Endothelial cell of umbilical vein (primary cell): ENCODE measurements around the gene MAPK11. TPM values are rescaled to one million over a fixed set of nuclear protein-coding genes. Genes with fewer than 3 reads are reported as not detected.

ENCODE experiments used
- BruUV-seq: library from RNA; stranded (reverse); fragments of 400-500 nt; replicated peaks from 2 replicates; lab custom pipeline; 2021; lab: Mats Ljungman, UMichigan
- CTCF ChIA-PET: fragments of 300-600, 350-600 bp; sonication (Branson Sonifier 250); formaldehyde crosslinking; loops from one replicate; lab custom pipeline; 2021; ENCODE audit warnings: antibody characterized with exemption, inconsistent platforms; lab: Charles Lee
- POLR2A ChIA-PET: fragments of 300-600, 350-600 bp; sonication (Branson Sonifier 250); formaldehyde crosslinking; loops from one replicate; lab custom pipeline; 2021; ENCODE audit warnings: antibody characterized with exemption, inconsistent platforms; lab: Charles Lee
- DNase-seq: peaks from one replicate; pipeline ENCODE4 v3.0.0-alpha.2; 2011; ENCODE audit warnings: low read depth, low spot score
- FAIRE-seq: peaks from 2 replicates; lab custom pipeline; 2011; peaks lifted over from hg19 to GRCh38; lab: Jason Lieb, UNC
- H2AFZ ChIP-seq: 2 replicates; pipeline ENCODE4 v1.6.0; 2012; ENCODE audit warnings: low read depth, low read length, control low read depth, inconsistent platforms
- H3K27ac ChIP-seq: 2 replicates; pipeline ENCODE4 v1.5.1; 2011; ENCODE audit warnings: low read depth, mild to moderate bottlenecking, control low read depth, low read length, moderate library complexity; ENCODE audit not compliant: insufficient read depth
- H3K27me3 ChIP-seq, 2 experiments: 2 replicates each; pipeline versions ENCODE4 v1.6.0 to v1.6.1; 2011; ENCODE audit warnings: low read length in 2 of 2, mixed read lengths in 1 of 2; ENCODE audit not compliant: control insufficient read depth in 2 of 2, insufficient read depth in 2 of 2
- H3K36me3 ChIP-seq, 2 experiments: 2 replicates in 1 of 2; 3 replicates in 1 of 2; pipeline ENCODE4 v1.5.1; 2011; ENCODE audit warnings: low read length in 2 of 2, mild to moderate bottlenecking in 1 of 2, moderate library complexity in 1 of 2; ENCODE audit not compliant: control insufficient read depth in 2 of 2, insufficient read depth in 2 of 2; ENCODE audit errors: extremely low read depth in 1 of 2
- H3K4me1 ChIP-seq: 3 replicates; pipeline ENCODE4 v1.5.1; 2011; ENCODE audit warnings: mild to moderate bottlenecking, low read length; ENCODE audit not compliant: control insufficient read depth, insufficient read depth; ENCODE audit errors: extremely low read depth
- H3K4me2 ChIP-seq: 2 replicates; pipeline ENCODE4 v1.6.1; 2011; ENCODE audit warnings: low read length, control low read depth, mixed read lengths; ENCODE audit not compliant: insufficient read depth
- H3K4me3 ChIP-seq, 3 experiments: fragments of 200-600 bp in 1 of 3; sonication (generic), shearing (Covaris generic) in 1 of 3; replicated peaks in 1 of 3; 2 replicates each; pipeline ENCODE4 v1.5.1; 2011 to 2016; ENCODE audit warnings: control low read depth in 3 of 3, low read length in 3 of 3, mild to moderate bottlenecking in 2 of 3, inconsistent platforms in 1 of 3, low read depth in 1 of 3, moderate library complexity in 1 of 3; ENCODE audit not compliant: insufficient read depth in 1 of 3
- H3K79me2 ChIP-seq: 2 replicates; pipeline ENCODE4 v1.6.0; 2012; ENCODE audit warnings: low read length, inconsistent platforms; ENCODE audit not compliant: control insufficient read depth, insufficient read depth
- H3K9ac ChIP-seq: replicated peaks from 2 replicates; pipeline ENCODE3; 2011; ENCODE audit warnings: low read length, control low read depth; ENCODE audit not compliant: insufficient read depth; ENCODE audit errors: extremely low read depth
- H3K9me1 ChIP-seq: replicated peaks from 3 replicates; pipeline ENCODE4 v1.6.0; 2011; ENCODE audit warnings: mild to moderate bottlenecking, low read length; ENCODE audit not compliant: control insufficient read depth, insufficient read depth; ENCODE audit errors: extremely low read depth
- H3K9me3 ChIP-seq: replicated peaks from 2 replicates; pipeline ENCODE4 v1.5.1; 2012; ENCODE audit warnings: low read length, inconsistent platforms; ENCODE audit not compliant: control insufficient read depth, insufficient read depth
- H4K20me1 ChIP-seq: replicated peaks from 2 replicates; pipeline ENCODE3; 2011; ENCODE audit warnings: mild to moderate bottlenecking, low read length; ENCODE audit not compliant: control insufficient read depth, insufficient read depth; ENCODE audit errors: extremely low read depth
- CTCF ChIP-seq, 2 donors: IDR thresholded peaks; 1 replicate in 1 of 2; 2 replicates in 1 of 2; pipeline ENCODE4 v1.5.1; 2011; ENCODE audit warnings: low read length in 2 of 2, mild to moderate bottlenecking in 2 of 2, moderate library complexity in 2 of 2, control low read depth in 1 of 2, inconsistent platforms in 1 of 2, low read depth in 1 of 2; ENCODE audit not compliant: insufficient read depth in 1 of 2; ENCODE audit errors: extremely low read depth in 1 of 2
- FOS ChIP-seq: IDR thresholded peaks from 2 replicates; pipeline ENCODE4 v1.6.1; 2011; ENCODE audit warnings: mild to moderate bottlenecking, low read length, moderate library complexity, borderline replicate concordance; ENCODE audit not compliant: insufficient read depth
- MAX ChIP-seq: IDR thresholded peaks from 2 replicates; pipeline ENCODE4 v1.6.1; 2011; ENCODE audit not compliant: insufficient read depth, insufficient read length
- MYC ChIP-seq: IDR thresholded peaks from one replicate; pipeline ENCODE4 v1.6.1; 2011; ENCODE audit warnings: mild to moderate bottlenecking, low read depth, low read length
- POLR2A ChIP-seq: IDR thresholded peaks from 2 replicates; pipeline ENCODE4 v1.6.1; 2012; ENCODE audit warnings: low read depth, mild to moderate bottlenecking, control low read depth, low read length
- POLR2AphosphoS5 ChIP-seq: IDR thresholded peaks from 2 replicates; pipeline ENCODE4 v1.6.1; 2012; ENCODE audit warnings: low read depth, mild to moderate bottlenecking, control low read depth, low read length, moderate library complexity; ENCODE audit not compliant: insufficient read depth
- dilution Hi-C: fragments of 300-500 bp; cut with MboI; formaldehyde crosslinking; loops from one replicate; pipeline ENCODE4 v1.15.0; 2019; ENCODE audit warnings: low sequenced_read_pairs; ENCODE audit not compliant: extremely low pct_ligation_motif_present
- intact Hi-C: fragments of 100-400 bp; cut with micrococcal nuclease; formaldehyde crosslinking; loops from one replicate; pipeline ENCODE4 v1.10.0; 2022
- polyA plus RNA-seq, 4 experiments: library from polyadenylated mRNA; depleted of rRNA in 3 of 4; stranded (reverse) in 3 of 4; unstranded in 1 of 4; fragments of >200 nt; gene quantifications; 2 replicates each; pipeline versions ENCODE4 v1.2.1 to v1.2.3, GENCODE V29; 2011 to 2012; ENCODE audit warnings: missing spikeins in 1 of 4
- total RNA-seq: library from RNA; stranded (reverse); gene quantifications from 2 replicates; pipeline ENCODE4 v1.2.3, GENCODE V29; 2021

Gene MAPK11
- total and polyA plus RNA-seq, 2 donors (not counting 3 experiments of a cell fraction or from before 2014, with no cell fraction given), result 22.8 to 26.3 TPM

- Histone ChIP-seq H3K9ac (no peak overlapping the region), H3K4me3 (no peak overlapping the region), H4K20me1 (no peaks in the 10 kb centered on the region), H3K4me1 (peaks cover 9% of the 10 kb centered on the region), H3K36me3 (no peaks in the 10 kb centered on the region), H3K9me3 (no peaks in the 10 kb centered on the region), H3K27ac (no peak overlapping the region), H3K9me1 (no peaks in the 10 kb centered on the region), H3K79me2 (no peaks in the 10 kb centered on the region), H2AFZ (no peak overlapping the region), H3K4me2 (no peak overlapping the region), H3K27me3 (no peaks in the 10 kb centered on the region)
- no TSS peak for BruUV-seq
- dilution Hi-C loops (no loop called here), intact Hi-C loops (no loop called here)
- DNase-seq (no peak), FAIRE-seq (no peak)
- ChIA-PET POLR2A (no interaction called here), CTCF (no interaction called here)
- no peak for TF ChIP-seq CTCF (IDR thresholded peaks at IDR 0.05; ENCODE audit: extremely low read depth in 1 of 2, insufficient read depth in 1 of 2, low read depth in 1 of 2, low read length in 2 of 2)
- no peak for TF ChIP-seq FOS
- TF ChIP-seq POLR2A, result no peak
- no peak for TF ChIP-seq MYC
- no peak for TF ChIP-seq MAX
- TF ChIP-seq POLR2AphosphoS5, result no peak
Observed at GRCh38 chr22:50318698-50319411, 48.7 kb upstream of the MAPK11 start.
